Astrocyte of the spinal cord (primary cell): Measurements from ENCODE around the gene PRR36.
A peak's percentile ranks its signal among the peaks of the same experiment; 100 is the strongest.

Source experiments
- DNase-seq: peaks from one replicate; pipeline ENCODE4 v3.0.0; 2011; ENCODE audit warnings: low read depth, low spot score
- H3K4me3 ChIP-seq: 2 replicates; pipeline ENCODE4 v1.5.1; 2011; ENCODE audit warnings: low read depth, mild to moderate bottlenecking, low read length, moderate library complexity
- in situ Hi-C: cut with HindIII; loops from 2 replicates; pipeline ENCODE4 v1.10.0; 2017; ENCODE audit warnings: low sequenced_read_pairs
- TF ChIP-seq, protein P1 (sequence below): IDR thresholded peaks from 2 replicates; pipeline ENCODE4 v1.5.1; 2012; ENCODE audit warnings: low read depth, mild to moderate bottlenecking, low read length, inconsistent platforms

PRR36 gene

DNA sequence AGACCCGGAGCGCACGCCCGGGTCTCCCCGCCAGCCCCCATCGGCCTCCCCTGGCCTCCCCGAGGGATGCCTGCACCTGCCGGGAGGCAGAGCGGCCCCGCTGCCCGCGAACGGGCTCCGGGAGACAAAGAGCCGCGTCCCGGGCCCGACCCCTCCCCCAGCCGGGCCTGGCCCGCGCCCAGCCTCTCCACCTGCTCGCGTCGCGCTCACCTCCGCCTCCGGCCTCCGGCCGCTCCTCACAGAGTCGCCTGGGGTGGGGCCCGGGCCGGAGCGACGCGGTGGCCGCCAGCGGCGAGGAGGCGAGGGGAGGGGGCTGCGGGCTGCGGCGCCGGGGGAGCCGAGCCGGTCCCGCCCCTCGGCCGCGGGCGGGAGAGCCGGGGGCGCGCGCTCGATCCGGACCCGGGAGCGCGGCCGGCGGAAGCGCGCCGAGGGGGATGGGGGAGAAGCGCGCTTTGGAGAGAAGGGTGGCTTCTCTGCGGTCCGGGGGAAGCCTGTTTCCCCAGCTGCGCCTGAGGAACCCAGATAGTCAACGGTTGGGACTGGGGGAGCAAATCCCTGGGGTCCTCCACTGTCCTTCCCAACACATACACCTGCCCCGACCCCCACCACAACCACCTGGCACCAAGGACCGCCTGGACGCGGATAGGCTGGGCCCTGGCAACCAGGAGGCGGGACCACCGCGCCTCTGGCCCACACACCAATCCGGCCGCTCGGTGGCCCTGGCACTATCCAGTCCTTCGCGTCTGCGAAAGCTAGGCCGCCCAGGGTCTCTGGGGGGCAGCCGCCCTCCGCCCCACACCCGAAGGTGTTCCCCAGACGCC, at the start of gene PRR36:
Gene PRR36 (minus strand): TSS at position 315 of the 821 bp plus-strand sequence. CDS start 701 bp downstream, outside the sequence.
- TF ChIP-seq, protein P1, sequence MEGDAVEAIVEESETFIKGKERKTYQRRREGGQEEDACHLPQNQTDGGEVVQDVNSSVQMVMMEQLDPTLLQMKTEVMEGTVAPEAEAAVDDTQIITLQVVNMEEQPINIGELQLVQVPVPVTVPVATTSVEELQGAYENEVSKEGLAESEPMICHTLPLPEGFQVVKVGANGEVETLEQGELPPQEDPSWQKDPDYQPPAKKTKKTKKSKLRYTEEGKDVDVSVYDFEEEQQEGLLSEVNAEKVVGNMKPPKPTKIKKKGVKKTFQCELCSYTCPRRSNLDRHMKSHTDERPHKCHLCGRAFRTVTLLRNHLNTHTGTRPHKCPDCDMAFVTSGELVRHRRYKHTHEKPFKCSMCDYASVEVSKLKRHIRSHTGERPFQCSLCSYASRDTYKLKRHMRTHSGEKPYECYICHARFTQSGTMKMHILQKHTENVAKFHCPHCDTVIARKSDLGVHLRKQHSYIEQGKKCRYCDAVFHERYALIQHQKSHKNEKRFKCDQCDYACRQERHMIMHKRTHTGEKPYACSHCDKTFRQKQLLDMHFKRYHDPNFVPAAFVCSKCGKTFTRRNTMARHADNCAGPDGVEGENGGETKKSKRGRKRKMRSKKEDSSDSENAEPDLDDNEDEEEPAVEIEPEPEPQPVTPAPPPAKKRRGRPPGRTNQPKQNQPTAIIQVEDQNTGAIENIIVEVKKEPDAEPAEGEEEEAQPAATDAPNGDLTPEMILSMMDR, result no peak
- peak within 1 kb of the TSS; percentile 15 for H3K4me3 ChIP-seq
- DNase-seq, result no peak
- in situ Hi-C loops, result no loop called here

DNA sequence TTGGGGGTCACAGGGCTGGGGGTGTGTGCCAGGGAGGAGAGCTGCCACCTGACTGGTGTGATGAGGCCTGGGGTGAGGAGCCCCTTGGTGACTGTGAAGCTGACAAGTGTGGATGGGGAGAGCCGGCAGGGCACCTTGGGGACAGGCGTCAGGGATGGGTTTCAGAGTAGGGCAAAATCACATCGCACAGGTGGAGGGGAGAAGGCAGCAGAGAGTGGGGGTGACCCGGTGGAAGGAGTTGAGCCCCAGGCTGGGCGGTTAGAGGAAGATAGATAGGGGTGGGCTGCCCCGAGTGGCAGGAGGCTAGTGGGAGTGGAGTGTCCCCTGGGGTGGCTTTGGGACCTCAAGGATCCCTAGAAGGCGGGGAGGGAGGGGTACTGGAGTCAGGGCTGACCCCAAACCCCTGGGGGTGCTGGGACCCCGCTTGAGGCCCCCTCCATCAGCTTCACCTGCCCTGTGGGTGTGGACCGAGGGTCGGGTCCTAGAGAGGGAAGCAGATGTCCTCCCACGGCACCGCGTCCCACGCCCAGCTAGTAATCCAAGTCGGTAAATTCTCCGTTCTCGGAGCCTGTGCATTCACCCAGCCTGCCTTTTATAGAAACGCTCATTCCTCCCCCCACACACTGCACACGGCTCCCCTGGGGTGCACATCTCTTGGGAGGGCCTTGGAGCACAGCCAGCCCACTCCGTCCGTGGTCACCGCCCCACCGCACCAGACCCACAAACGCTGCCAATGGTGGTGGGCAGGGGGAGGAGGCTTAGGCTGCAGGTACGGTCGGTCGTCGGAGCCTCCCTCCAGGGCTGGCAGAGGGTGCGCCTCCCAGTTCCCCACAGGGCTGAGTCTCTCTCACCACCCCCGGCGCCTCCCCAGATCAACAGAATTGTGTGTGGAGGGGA, 49.4 kb upstream of the PRR36 start:
- TF ChIP-seq, protein P1, result no peak
- DNase-seq, result no peak
- H3K4me3 ChIP-seq, result no peak overlapping the region
- in situ Hi-C loops, result no loop called here

DNA sequence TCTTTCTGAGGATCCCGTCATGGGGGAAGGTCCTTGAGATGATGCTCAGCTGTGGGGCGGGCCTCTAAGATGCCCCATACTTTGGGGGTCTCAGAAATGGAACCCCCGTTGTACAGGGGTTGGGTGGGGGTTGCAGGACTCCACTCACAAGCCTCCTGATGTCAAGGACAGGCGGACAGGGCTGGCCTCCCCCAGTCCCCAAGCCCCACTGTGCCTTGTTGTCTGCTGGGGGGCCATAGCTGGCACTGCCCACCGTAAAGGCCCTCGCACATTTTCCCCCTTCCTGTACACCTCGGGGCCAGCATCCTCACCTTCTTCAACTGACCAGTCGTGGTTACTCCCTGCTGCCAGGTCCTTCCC, 48.6 kb upstream of the PRR36 start:
- no peak for DNase-seq
- TF ChIP-seq, protein P1, result no peak
- in situ Hi-C loops, result no loop called here
- no peak overlapping the region for H3K4me3 ChIP-seq

DNA sequence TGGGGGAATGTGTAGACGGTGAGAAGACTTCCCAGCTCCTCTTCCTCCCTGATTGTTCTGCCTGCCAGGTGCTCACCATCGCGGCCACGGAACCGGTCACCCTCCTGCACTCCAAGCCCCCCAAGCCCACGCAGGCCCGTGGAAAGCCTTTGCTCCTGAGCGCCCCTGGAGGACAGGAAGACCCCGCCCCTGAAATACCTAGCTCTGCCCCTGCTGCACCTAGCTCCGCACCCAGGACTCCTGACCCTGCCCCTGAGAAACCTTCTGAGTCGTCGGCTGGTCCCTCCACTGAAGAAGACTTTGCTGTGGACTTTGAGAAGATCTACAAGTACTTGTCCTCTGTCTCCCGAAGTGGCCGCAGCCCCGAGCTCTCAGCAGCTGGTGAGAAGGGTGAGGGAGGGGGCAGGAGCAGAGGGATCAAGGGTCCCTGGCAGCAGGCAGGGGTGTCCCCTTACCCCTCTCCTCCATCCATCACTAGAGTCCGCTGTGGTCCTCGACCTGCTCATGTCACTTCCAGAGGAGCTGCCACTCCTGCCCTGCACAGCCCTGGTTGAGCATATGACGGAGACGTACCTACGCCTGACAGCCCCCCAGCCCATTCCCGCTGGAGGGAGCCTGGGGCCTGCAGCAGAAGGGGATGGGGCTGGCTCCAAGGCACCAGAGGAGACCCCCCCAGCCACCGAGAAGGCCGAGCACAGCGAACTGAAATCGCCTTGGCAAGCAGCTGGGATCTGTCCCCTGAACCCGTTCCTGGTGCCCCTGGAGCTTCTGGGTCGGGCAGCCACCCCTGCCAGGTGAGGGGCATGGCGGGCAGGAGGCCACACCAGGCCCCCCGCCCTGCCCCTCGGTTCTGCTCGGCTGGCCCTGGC, 48.0 kb upstream of the PRR36 start:
- DNase-seq, result no peak
- no peak overlapping the region for H3K4me3 ChIP-seq
- TF ChIP-seq, protein P1, result no peak
- in situ Hi-C loops, result no loop called here

DNA sequence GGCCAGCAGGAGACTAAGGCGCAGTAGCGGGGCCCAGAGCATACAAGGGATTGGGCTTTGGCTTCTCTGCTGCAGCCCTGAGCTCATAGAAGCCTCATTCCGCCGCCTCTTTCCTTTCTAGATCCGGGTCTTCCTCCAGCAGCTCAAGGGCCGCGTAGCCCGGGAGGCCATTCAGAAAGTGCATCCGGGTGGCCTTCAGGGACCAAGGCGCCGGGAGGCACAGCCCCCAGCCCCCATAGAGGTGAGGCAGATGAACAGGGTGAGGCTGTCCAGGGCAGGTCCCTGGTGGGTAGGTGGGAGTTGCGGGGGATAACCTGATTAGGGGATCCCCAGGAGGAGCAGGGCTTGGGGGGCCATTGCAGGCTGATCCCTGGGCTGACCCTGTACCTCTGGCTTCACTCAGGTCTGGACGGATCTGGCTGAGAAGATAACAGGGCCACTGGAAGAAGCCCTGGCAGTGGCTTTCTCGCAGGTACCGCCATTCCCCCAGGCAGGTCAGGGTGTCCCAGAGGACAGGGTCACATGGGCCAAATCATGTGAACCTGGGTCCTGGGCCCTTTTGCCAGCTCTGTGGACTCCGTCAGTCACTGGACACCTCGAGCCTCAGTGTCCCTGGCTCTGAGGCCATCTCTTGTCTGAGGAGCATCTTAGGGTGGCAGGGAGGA, 47.2 kb upstream of the PRR36 start:
- TF ChIP-seq, protein P1, result no peak
- in situ Hi-C loops, result no loop called here
- peak overlapping the region; percentile 48 for H3K4me3 ChIP-seq
- DNase-seq, result no peak
